Measurements from ENCODE around the gene NPBWR2.

GRCh38 chr20:64150756-64151632 lies 43.6 kb upstream of the NPBWR2 start:
- no peak for TF ChIP-seq SIN3A (IDR thresholded peaks at IDR 0.05; ENCODE audit: borderline replicate concordance, low read depth, low read length)
- TF ChIP-seq CTCF (IDR thresholded peaks at IDR 0.05): no peak
- TF ChIP-seq FOSL2 (IDR thresholded peaks at IDR 0.05; ENCODE audit: borderline replicate concordance, low read depth): no peak
- TF ChIP-seq MXI1 (IDR thresholded peaks at IDR 0.05; ENCODE audit: low read depth, low read length): no peak
- TF ChIP-seq MAX (IDR thresholded peaks at IDR 0.05; ENCODE audit: low read depth): no peak
- TF ChIP-seq YY1 (IDR thresholded peaks at IDR 0.05; ENCODE audit: low read depth): no peak
- TF ChIP-seq TCF12 (IDR thresholded peaks at IDR 0.05): no peak
- TF ChIP-seq EP300 (IDR thresholded peaks at IDR 0.05; ENCODE audit: borderline replicate concordance in 1 of 2, low read depth in 1 of 2, low read length in 1 of 2): no peak
- no peak for TF ChIP-seq SMC3 (IDR thresholded peaks at IDR 0.05; ENCODE audit: low read depth, low read length)
- no peak for TF ChIP-seq USF2 (IDR thresholded peaks at IDR 0.05; ENCODE audit: borderline replicate concordance, low read depth, low read length)
- TF ChIP-seq POLR2AphosphoS5 (IDR thresholded peaks at IDR 0.05; ENCODE audit: low read depth, low read length): no peak
- no peak for TF ChIP-seq RCOR1 (IDR thresholded peaks at IDR 0.05; ENCODE audit: low read length)
- TF ChIP-seq TAF1 (IDR thresholded peaks at IDR 0.05; ENCODE audit: borderline replicate concordance, low read depth, low read length): no peak

Measured in SK-N-SH (cell line).